ENCODE measurements around the gene MAPKAPK2.
A peak's percentile ranks its signal among the peaks of the same experiment; 100 is the strongest.

Gene MAPKAPK2

GRCh38 chr1:206722751-206723461, 38.2 kb downstream of the MAPKAPK2 start:
- Histone ChIP-seq H3K4me3 (ENCODE audit: low read length in 2 of 2) (no peak overlapping the region), H3K9me3 (ENCODE audit: control insufficient read depth in 2 of 2, low read length in 2 of 2) (no peaks in the 10 kb centered on the region), H3K9ac (ENCODE audit: low read length in 2 of 2) (no peak overlapping the region), H3K27me3 (ENCODE audit: control insufficient read depth in 1 of 2, insufficient read depth in 2 of 2, low read length in 2 of 2) (no peaks in the 10 kb centered on the region), H3K36me3 (ENCODE audit: control insufficient read depth in 2 of 2, insufficient read depth in 2 of 2, low read length in 2 of 2) (no peaks in the 10 kb centered on the region), H3K4me1 (ENCODE audit: control insufficient read depth, insufficient read depth, low read length) (peaks cover 43% of the 10 kb centered on the region), H3K27ac (ENCODE audit: low read length) (peak overlapping the region; percentile 70)

- H3K36me3 ChIP-seq (ENCODE audit: control insufficient read depth in 2 of 2, insufficient read depth in 2 of 2, low read length in 2 of 2), result no peaks in the 10 kb centered on the region
- H3K4me3 ChIP-seq (ENCODE audit: low read length in 2 of 2), result peak overlapping the region in 1 of 2 donors; percentile 8
- H3K27ac ChIP-seq (ENCODE audit: low read length), result peak overlapping the region; percentile 70
- peaks cover 49% of the 10 kb centered on the region for H3K4me1 ChIP-seq (ENCODE audit: control insufficient read depth, insufficient read depth, low read length)
- no peaks in the 10 kb centered on the region for H3K27me3 ChIP-seq (ENCODE audit: control insufficient read depth in 1 of 2, insufficient read depth in 2 of 2, low read length in 2 of 2)
- H3K9ac ChIP-seq (ENCODE audit: low read length in 2 of 2), result no peak overlapping the region
- no peaks in the 10 kb centered on the region for H3K9me3 ChIP-seq (ENCODE audit: control insufficient read depth in 2 of 2, low read length in 2 of 2)
Observed at GRCh38 chr1:206723462-206723804, 38.7 kb downstream of the MAPKAPK2 start.

GRCh38 chr1:206723805-206724472, 39.2 kb downstream of the MAPKAPK2 start:
- Histone ChIP-seq H3K4me1 (ENCODE audit: control insufficient read depth, insufficient read depth, low read length) (peaks cover 52% of the 10 kb centered on the region), H3K9ac (ENCODE audit: low read length in 2 of 2) (peak overlapping the region in 1 of 2 donors; percentile 34), H3K27me3 (ENCODE audit: control insufficient read depth in 1 of 2, insufficient read depth in 2 of 2, low read length in 2 of 2) (no peaks in the 10 kb centered on the region), H3K4me3 (ENCODE audit: low read length in 2 of 2) (peak overlapping the region in 1 of 2 donors; percentile 35), H3K27ac (ENCODE audit: low read length) (peak overlapping the region; percentile 70), H3K9me3 (ENCODE audit: control insufficient read depth in 2 of 2, low read length in 2 of 2) (no peaks in the 10 kb centered on the region), H3K36me3 (ENCODE audit: control insufficient read depth in 2 of 2, insufficient read depth in 2 of 2, low read length in 2 of 2) (peaks cover 0 to under 1% of the 10 kb centered on the region in 2 donors)

DNA sequence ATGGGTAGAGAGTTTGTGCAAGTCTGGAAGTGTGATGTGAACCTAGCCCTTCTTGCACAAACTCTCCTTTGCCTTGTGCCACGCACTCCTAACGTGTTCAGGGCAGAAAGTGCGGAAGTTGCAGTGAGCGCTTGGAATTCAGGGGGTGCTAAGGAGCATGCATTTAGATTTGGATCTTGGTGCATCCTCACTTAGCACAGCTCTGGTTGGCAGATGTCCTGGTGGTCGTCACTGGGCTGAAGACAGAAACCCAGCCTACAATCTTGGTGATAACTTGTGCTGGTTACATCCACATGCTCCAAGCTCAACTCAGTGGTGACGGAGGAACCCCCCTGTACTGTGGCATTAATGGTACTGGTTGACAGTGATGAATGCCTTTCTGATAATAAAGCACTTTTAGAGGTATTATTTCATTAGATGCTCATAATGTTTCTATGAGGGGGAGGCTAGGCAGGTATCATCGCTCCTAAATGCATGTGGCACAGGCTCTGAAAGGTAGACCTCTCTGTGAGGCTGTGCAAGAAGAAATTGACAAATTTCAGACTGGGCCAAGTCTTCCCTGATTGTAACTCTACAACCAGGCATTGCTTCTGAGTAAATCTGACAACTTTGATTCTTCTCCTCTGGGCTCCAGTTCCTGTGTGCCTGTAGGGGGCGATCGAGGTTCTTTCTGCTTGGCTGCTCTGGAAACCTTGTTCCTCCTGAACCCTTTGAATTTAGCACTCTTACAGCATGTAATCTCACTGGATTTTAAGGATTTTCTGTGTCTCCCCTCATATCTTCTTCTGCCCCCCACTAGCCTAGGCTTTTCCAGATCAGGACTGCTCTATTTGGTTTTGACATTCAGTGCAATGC, 40.6 kb downstream of the MAPKAPK2 start:
- H3K4me1 ChIP-seq (ENCODE audit: control insufficient read depth, insufficient read depth, low read length), result peaks cover 52% of the 10 kb centered on the region
- H3K27ac ChIP-seq (ENCODE audit: low read length), result no peak overlapping the region
- no peaks in the 10 kb centered on the region for H3K9me3 ChIP-seq (ENCODE audit: control insufficient read depth in 2 of 2, low read length in 2 of 2)
- peaks cover 11 to 14% of the 10 kb centered on the region in 2 donors for H3K36me3 ChIP-seq (ENCODE audit: control insufficient read depth in 2 of 2, insufficient read depth in 2 of 2, low read length in 2 of 2)
- H3K9ac ChIP-seq (ENCODE audit: low read length in 2 of 2), result no peak overlapping the region
- no peak overlapping the region for H3K4me3 ChIP-seq (ENCODE audit: low read length in 2 of 2)
- H3K27me3 ChIP-seq (ENCODE audit: control insufficient read depth in 1 of 2, insufficient read depth in 2 of 2, low read length in 2 of 2), result no peaks in the 10 kb centered on the region

GRCh38 chr1:206727981-206728696, 43.4 kb downstream of the MAPKAPK2 start:
- Histone ChIP-seq H3K4me3 (ENCODE audit: low read length in 2 of 2) (no peak overlapping the region), H3K36me3 (ENCODE audit: control insufficient read depth in 2 of 2, insufficient read depth in 2 of 2, low read length in 2 of 2) (peaks cover 36 to 41% of the 10 kb centered on the region in 2 donors), H3K27ac (ENCODE audit: low read length) (no peak overlapping the region), H3K27me3 (ENCODE audit: control insufficient read depth in 1 of 2, insufficient read depth in 2 of 2, low read length in 2 of 2) (no peaks in the 10 kb centered on the region), H3K9ac (ENCODE audit: low read length in 2 of 2) (no peak overlapping the region), H3K4me1 (ENCODE audit: control insufficient read depth, insufficient read depth, low read length) (peaks cover 44% of the 10 kb centered on the region), H3K9me3 (ENCODE audit: control insufficient read depth in 2 of 2, low read length in 2 of 2) (no peaks in the 10 kb centered on the region)

- Histone ChIP-seq H3K9me3 (ENCODE audit: control insufficient read depth in 2 of 2, low read length in 2 of 2) (no peaks in the 10 kb centered on the region), H3K9ac (ENCODE audit: low read length in 2 of 2) (no peak overlapping the region), H3K36me3 (ENCODE audit: control insufficient read depth in 2 of 2, insufficient read depth in 2 of 2, low read length in 2 of 2) (peaks cover 38 to 41% of the 10 kb centered on the region in 2 donors), H3K27me3 (ENCODE audit: control insufficient read depth in 1 of 2, insufficient read depth in 2 of 2, low read length in 2 of 2) (no peaks in the 10 kb centered on the region), H3K4me1 (ENCODE audit: control insufficient read depth, insufficient read depth, low read length) (peaks cover 39% of the 10 kb centered on the region), H3K27ac (ENCODE audit: low read length) (no peak overlapping the region), H3K4me3 (ENCODE audit: low read length in 2 of 2) (no peak overlapping the region)
Observed at GRCh38 chr1:206728697-206728987, 43.9 kb downstream of the MAPKAPK2 start.

- peaks cover 39 to 41% of the 10 kb centered on the region in 2 donors for H3K36me3 ChIP-seq (ENCODE audit: control insufficient read depth in 2 of 2, insufficient read depth in 2 of 2, low read length in 2 of 2)
Observed at GRCh38 chr1:206729050-206729449, 44.3 kb downstream of the MAPKAPK2 start.

GRCh38 chr1:206729507-206729906, 44.8 kb downstream of the MAPKAPK2 start:
- Histone ChIP-seq H3K4me3 (ENCODE audit: low read length in 2 of 2) (no peak overlapping the region), H3K27ac (ENCODE audit: low read length) (no peak overlapping the region), H3K4me1 (ENCODE audit: control insufficient read depth, insufficient read depth, low read length) (peaks cover 30% of the 10 kb centered on the region), H3K9ac (ENCODE audit: low read length in 2 of 2) (no peak overlapping the region), H3K27me3 (ENCODE audit: control insufficient read depth in 1 of 2, insufficient read depth in 2 of 2, low read length in 2 of 2) (no peaks in the 10 kb centered on the region), H3K36me3 (ENCODE audit: control insufficient read depth in 2 of 2, insufficient read depth in 2 of 2, low read length in 2 of 2) (peaks cover 39 to 45% of the 10 kb centered on the region in 2 donors), H3K9me3 (ENCODE audit: control insufficient read depth in 2 of 2, low read length in 2 of 2) (no peaks in the 10 kb centered on the region)

More at GRCh38 chr1:206729050-206729449, 44.3 kb downstream of the MAPKAPK2 start:
- no peak overlapping the region for H3K27ac ChIP-seq (ENCODE audit: low read length)
- peaks cover 35% of the 10 kb centered on the region for H3K4me1 ChIP-seq (ENCODE audit: control insufficient read depth, insufficient read depth, low read length)
- no peaks in the 10 kb centered on the region for H3K27me3 ChIP-seq (ENCODE audit: control insufficient read depth in 1 of 2, insufficient read depth in 2 of 2, low read length in 2 of 2)
- H3K4me3 ChIP-seq (ENCODE audit: low read length in 2 of 2), result no peak overlapping the region
- H3K9ac ChIP-seq (ENCODE audit: low read length in 2 of 2), result no peak overlapping the region
- H3K9me3 ChIP-seq (ENCODE audit: control insufficient read depth in 2 of 2, low read length in 2 of 2), result no peaks in the 10 kb centered on the region

- H3K4me1 ChIP-seq (ENCODE audit: control insufficient read depth, insufficient read depth, low read length), result peaks cover 11% of the 10 kb centered on the region
Observed at GRCh38 chr1:206732508-206732907, 47.8 kb downstream of the MAPKAPK2 start.

GRCh38 chr1:206732992-206733391, 48.3 kb downstream of the MAPKAPK2 start:
- Histone ChIP-seq H3K36me3 (ENCODE audit: control insufficient read depth in 2 of 2, insufficient read depth in 2 of 2, low read length in 2 of 2) (peaks cover 45 to 52% of the 10 kb centered on the region in 2 donors), H3K27me3 (ENCODE audit: control insufficient read depth in 1 of 2, insufficient read depth in 2 of 2, low read length in 2 of 2) (no peaks in the 10 kb centered on the region), H3K9ac (ENCODE audit: low read length in 2 of 2) (no peak overlapping the region), H3K4me1 (ENCODE audit: control insufficient read depth, insufficient read depth, low read length) (peaks cover 13% of the 10 kb centered on the region), H3K4me3 (ENCODE audit: low read length in 2 of 2) (no peak overlapping the region), H3K27ac (ENCODE audit: low read length) (no peak overlapping the region), H3K9me3 (ENCODE audit: control insufficient read depth in 2 of 2, low read length in 2 of 2) (no peaks in the 10 kb centered on the region)

More at GRCh38 chr1:206732508-206732907, 47.8 kb downstream of the MAPKAPK2 start:
- Histone ChIP-seq H3K9me3 (ENCODE audit: control insufficient read depth in 2 of 2, low read length in 2 of 2) (no peaks in the 10 kb centered on the region), H3K36me3 (ENCODE audit: control insufficient read depth in 2 of 2, insufficient read depth in 2 of 2, low read length in 2 of 2) (peaks cover 45 to 52% of the 10 kb centered on the region in 2 donors), H3K27me3 (ENCODE audit: control insufficient read depth in 1 of 2, insufficient read depth in 2 of 2, low read length in 2 of 2) (no peaks in the 10 kb centered on the region), H3K27ac (ENCODE audit: low read length) (no peak overlapping the region), H3K4me3 (ENCODE audit: low read length in 2 of 2) (no peak overlapping the region), H3K9ac (ENCODE audit: low read length in 2 of 2) (no peak overlapping the region)

All from stomach smooth muscle (tissue), 2 donors.